ENCODE measurements around the gene CHID1.

- TF ChIP-seq POLR2A (IDR thresholded peaks at IDR 0.05; ENCODE audit: low read depth, low read length), result no peak
- no peak for TF ChIP-seq SMC3 (IDR thresholded peaks at IDR 0.05; ENCODE audit: low read depth, low read length)
- no peak for TF ChIP-seq CTCF (conservative IDR thresholded peaks at IDR 0.05; ENCODE audit: low read depth, low read length)
- TF ChIP-seq MAFK (IDR thresholded peaks at IDR 0.05; ENCODE audit: low read depth, low read length), result no peak
- no peak for TF ChIP-seq FOS (IDR thresholded peaks at IDR 0.05; ENCODE audit: low read depth, low read length)
- TF ChIP-seq BHLHE40 (IDR thresholded peaks at IDR 0.05; ENCODE audit: low read depth, low read length), result no peak
- TF ChIP-seq USF2 (IDR thresholded peaks at IDR 0.05; ENCODE audit: low read depth, low read length), result no peak
- no peak for TF ChIP-seq RAD21 (IDR thresholded peaks at IDR 0.05; ENCODE audit: low read length)
- TF ChIP-seq RCOR1 (IDR thresholded peaks at IDR 0.05; ENCODE audit: insufficient replicate concordance, low read length), result no peak
- no peak for TF ChIP-seq CHD1 (IDR thresholded peaks at IDR 0.05; ENCODE audit: low read depth, low read length)
- no peak for TF ChIP-seq RFX5 (IDR thresholded peaks at IDR 0.05; ENCODE audit: low read depth, low read length)
- TF ChIP-seq CEBPB (IDR thresholded peaks at IDR 0.05; ENCODE audit: low read depth, low read length), result no peak
- TF ChIP-seq MXI1 (IDR thresholded peaks at IDR 0.05; ENCODE audit: borderline replicate concordance, low read depth, low read length), result no peak
Measured at GRCh38 chr11:858762-859339, 51.8 kb downstream of the CHID1 start.
